Bronchus fibroblast of lung (primary cell): Measurements from ENCODE around the gene RBMX. TPM values are rescaled to one million over a fixed set of nuclear protein-coding genes. Genes with fewer than 3 reads are reported as not detected.

Experiments used
- total RNA-seq: library from RNA; depleted of rRNA; stranded (reverse); fragments of >200 nt; gene quantifications from 2 replicates; pipeline ENCODE4 v1.2.3, GENCODE V29; 2015

The RBMX gene
- total RNA-seq, result 298 and 334 TPM in 2 replicates

GRCh38 chrX:136880452-136881013, at the start of gene RBMX:
TSS of gene RBMX (minus strand) at chrX:136880725. CDS start at chrX:136879427, 1,298 bp downstream.

Other genes starting within 250 kb of the RBMX start
- not detected in 2 replicates for gene CD40LG, start 232.6 kb downstream of the RBMX start, total RNA-seq
- 5.4 TPM in 2 replicates for gene ARHGEF6, start 99.8 kb downstream of the RBMX start, total RNA-seq
- gene GPR101, start 153.3 kb upstream of the RBMX start, total RNA-seq, result not detected in 2 replicates